Spleen (tissue), 7 donors: Measurements from ENCODE around the gene HDAC4.

Experiments used
- CTCF ChIP-seq, 11 experiments: fragments of 200-600 bp in 7 of 11; fragments of 450-650 bp in 4 of 11; sonication (generic) in 4 of 11; IDR thresholded peaks in 8 of 11; conservative IDR thresholded peaks in 3 of 11; 1 replicate in 7 of 11; 2 replicates in 4 of 11; pipeline versions ENCODE4 v1.4.0 to v1.8.0; 2016 to 2021; ENCODE audit warnings: antibody characterized with exemption in 11 of 11, inconsistent platforms in 4 of 11, mild to moderate bottlenecking in 1 of 11
- POLR2A ChIP-seq, 3 donors: fragments of 450-650 bp; IDR thresholded peaks; one replicate each; pipeline ENCODE4 v1.5.1; 2017; ENCODE audit warnings: antibody characterized with exemption in 3 of 3, mild to moderate bottlenecking in 1 of 3
- POLR2AphosphoS5 ChIP-seq, 3 donors: sonication (generic); formaldehyde crosslinking; IDR thresholded peaks; one replicate each; pipeline ENCODE4 v1.5.1; 2017; ENCODE audit warnings: antibody characterized with exemption in 3 of 3
- donor health status: DM: no; HTN: no; CAD: no; lungs with moderate emphysema.
- donor health status: DM: no; HTN: no; CAD: no.
- donor health status: DM: no; HTN: no; CAD: no.

- TF ChIP-seq POLR2A (IDR thresholded peaks at IDR 0.05): no peak
- no peak for TF ChIP-seq CTCF (IDR thresholded peaks at IDR 0.05 in 8 of 11, conservative IDR thresholded peaks at IDR 0.05 in 3 of 11)
- peak in 1 of 3 donors; percentile 20 for TF ChIP-seq POLR2AphosphoS5 (IDR thresholded peaks at IDR 0.05)
Observed at GRCh38 chr2:239142296-239142695, 258.5 kb downstream of the HDAC4 start.
